HCT116 (cell line): ENCODE results near the gene PDE9A. TPM values are rescaled to one million over a fixed set of nuclear protein-coding genes. Genes with fewer than 3 reads are reported as not detected.

Source experiments
- ATAC-seq: fragments of 200-7000 bp; cut with Tn5 transposase; 2 replicates; pipeline ENCODE4 v1.9.1; 2020; ENCODE audit warnings: mild to moderate bottlenecking, moderate library complexity
- BruUV-seq: library from RNA; stranded (reverse); fragments of 400-500 nt; replicated peaks from 2 replicates; lab custom pipeline; 2021; lab: Mats Ljungman, UMichigan
- CTCF ChIA-PET: fragments of 300-600 bp; sonication (Branson Sonifier 250); formaldehyde crosslinking; loops from one replicate; lab custom pipeline; 2021; ENCODE audit warnings: antibody characterized with exemption; lab: Charles Lee
- POLR2A ChIA-PET: fragments of 300-600, 350-600 bp; sonication (Branson Sonifier 250); formaldehyde crosslinking; loops from one replicate; lab custom pipeline; 2021; ENCODE audit warnings: antibody characterized with exemption; lab: Charles Lee
- RAD21 ChIA-PET, 2 experiments: fragments of 300-600 bp; sonication (Branson Sonifier 250); formaldehyde crosslinking; loops; one replicate each; lab custom pipeline; 2023; ENCODE audit warnings: low total read pairs in 2 of 2; ENCODE audit not compliant: uncharacterized antibody in 2 of 2, unreplicated experiment in 2 of 2, low non-redundant PET in 1 of 2; lab: Charles Lee
- DNase-seq: peaks from one replicate; pipeline ENCODE4 v3.0.0-alpha.2; 2010; ENCODE audit warnings: low read depth, low spot score
- H2AFZ ChIP-seq: fragments of 200-600 bp; shearing (Covaris generic), sonication (generic); 2 replicates; pipeline ENCODE4 v1.6.1; 2017; ENCODE audit warnings: low read depth, mixed run types, mixed read lengths, antibody characterized with exemption, low read length; ENCODE audit not compliant: poor library complexity, severe bottlenecking
- H3K27ac ChIP-seq: 2 replicates; pipeline ENCODE4 v1.5.1; 2012; ENCODE audit warnings: low read depth, low read length
- H3K27me3 ChIP-seq: fragments of 200-600 bp; sonication (generic); 2 replicates; pipeline ENCODE4 v1.6.1; 2016; ENCODE audit warnings: mixed run types, low read length, mixed read lengths; ENCODE audit not compliant: insufficient read depth
- H3K36me3 ChIP-seq, 2 experiments: fragments of 200-500 bp in 1 of 2; fragments of 200-600 bp in 1 of 2; sonication (Bioruptor generic) in 1 of 2; sonication (generic) in 1 of 2; 2 replicates each; pipeline versions ENCODE4 v1.5.1 to v1.6.1; 2014 to 2016; ENCODE audit warnings: low read length in 2 of 2, inconsistent platforms in 1 of 2, mixed read lengths in 1 of 2, mixed run types in 1 of 2; ENCODE audit not compliant: insufficient read depth in 2 of 2, control insufficient read depth in 1 of 2
- H3K4me1 ChIP-seq, 2 experiments: fragments of 200-600 bp in 1 of 2; sonication (generic) in 1 of 2; 2 replicates each; pipeline versions ENCODE4 v1.5.1 to v1.6.1; 2012 to 2017; ENCODE audit warnings: low read length in 2 of 2, inconsistent platforms in 1 of 2, mild to moderate bottlenecking in 1 of 2, mixed read lengths in 1 of 2, mixed run types in 1 of 2, moderate library complexity in 1 of 2; ENCODE audit not compliant: insufficient read depth in 2 of 2, control insufficient read depth in 1 of 2
- H3K4me2 ChIP-seq: fragments of 200-600 bp; sonication (generic); 2 replicates; pipeline ENCODE4 v1.6.1; 2017; ENCODE audit warnings: mixed run types, low read length, mixed read lengths
- H3K4me3 ChIP-seq, 2 experiments: fragments of 200-600 bp in 1 of 2; sonication (generic) in 1 of 2; replicated peaks in 1 of 2; 2 replicates each; pipeline ENCODE4 v1.5.1; 2011 to 2016; ENCODE audit warnings: low read length in 2 of 2, control low read depth in 1 of 2, low read depth in 1 of 2, mild to moderate bottlenecking in 1 of 2, mixed read lengths in 1 of 2, mixed run types in 1 of 2
- H3K79me2 ChIP-seq: fragments of 200-600 bp; sonication (generic); 2 replicates; pipeline ENCODE4 v1.6.1; 2017; ENCODE audit warnings: mild to moderate bottlenecking, mixed run types, low read length, moderate library complexity, mixed read lengths; ENCODE audit not compliant: insufficient read depth
- H3K9ac ChIP-seq: fragments of 200-600 bp; sonication (generic); 2 replicates; pipeline ENCODE4 v1.6.1; 2016; ENCODE audit warnings: low read length, mixed read lengths
- H3K9me2 ChIP-seq: fragments of 200-600 bp; sonication (generic), shearing (Covaris generic); 2 replicates; pipeline ENCODE4 v1.6.1; 2017; ENCODE audit warnings: mixed run types, mild to moderate bottlenecking, moderate library complexity; ENCODE audit not compliant: insufficient read depth
- H3K9me3 ChIP-seq, 2 experiments: fragments of 200-500 bp in 1 of 2; fragments of 200-600 bp in 1 of 2; sonication (Bioruptor generic) in 1 of 2; sonication (generic) in 1 of 2; 2 replicates each; pipeline ENCODE4 v1.6.1; 2014 to 2017; ENCODE audit warnings: low read length in 2 of 2, mixed read lengths in 2 of 2, inconsistent platforms in 1 of 2, low read depth in 1 of 2, mild to moderate bottlenecking in 1 of 2, mixed run types in 1 of 2, moderate library complexity in 1 of 2; ENCODE audit not compliant: control insufficient read depth in 1 of 2, insufficient read depth in 1 of 2
- H4K20me1 ChIP-seq: fragments of 200-600 bp; sonication (generic), shearing (Covaris generic); 2 replicates; pipeline ENCODE4 v1.6.1; 2017; ENCODE audit warnings: mixed run types, mild to moderate bottlenecking, moderate library complexity; ENCODE audit not compliant: insufficient read depth
- CEBPB ChIP-seq: IDR thresholded peaks from 2 replicates; pipeline ENCODE4 v1.6.1; 2012; ENCODE audit warnings: low read depth
- EZH2phosphoT487 ChIP-seq: fragments of 200-600 bp; IDR thresholded peaks from 2 replicates; pipeline ENCODE4 v1.6.1; 2018; ENCODE audit warnings: antibody characterized with exemption, borderline replicate concordance
- MAX ChIP-seq: IDR thresholded peaks from 2 replicates; pipeline ENCODE4 v1.6.1; 2012
- POLR2A ChIP-seq: IDR thresholded peaks from 2 replicates; pipeline ENCODE4 v1.7.0; 2011; ENCODE audit warnings: borderline replicate concordance; ENCODE audit not compliant: insufficient read depth, insufficient read length; ENCODE audit errors: extremely low read depth
- POLR2AphosphoS5 ChIP-seq: IDR thresholded peaks from 2 replicates; pipeline ENCODE4 v1.6.1; 2011; ENCODE audit warnings: mild to moderate bottlenecking, low read depth, low read length, moderate library complexity
- RAD21 ChIP-seq: IDR thresholded peaks from 2 replicates; pipeline ENCODE4 v1.6.1; 2012; ENCODE audit warnings: low read depth, mild to moderate bottlenecking
- SIN3A ChIP-seq: IDR thresholded peaks from 2 replicates; pipeline ENCODE4 v1.6.1; 2012; ENCODE audit warnings: low read depth
- SP1 ChIP-seq: IDR thresholded peaks from 2 replicates; pipeline ENCODE4 v1.6.1; 2012; ENCODE audit warnings: low read depth
- TCF7L2 ChIP-seq: IDR thresholded peaks from 2 replicates; pipeline ENCODE4 v1.7.0; 2011; ENCODE audit warnings: borderline replicate concordance, inconsistent platforms; ENCODE audit not compliant: insufficient read depth, insufficient read length; ENCODE audit errors: extremely low read depth
- YY1 ChIP-seq: IDR thresholded peaks from 2 replicates; pipeline ENCODE4 v1.6.1; 2011; ENCODE audit warnings: low read length, low read depth, moderate library complexity, mild to moderate bottlenecking; ENCODE audit not compliant: insufficient replicate concordance; ENCODE audit errors: extremely low read depth
- ZBTB33 ChIP-seq: IDR thresholded peaks from 2 replicates; pipeline ENCODE4 v1.6.1; 2011; ENCODE audit warnings: mild to moderate bottlenecking, low read length, moderate library complexity; ENCODE audit not compliant: insufficient replicate concordance; ENCODE audit errors: extremely low read depth
- ZFX ChIP-seq: fragments of 450-650 bp; IDR thresholded peaks from 2 replicates; pipeline ENCODE4 v1.6.1; 2017
- intact Hi-C: fragments of 100-400 bp; cut with micrococcal nuclease; formaldehyde crosslinking; loops from 2 replicates; pipeline ENCODE4 v1.10.0; 2022
- total RNA-seq: library from RNA; stranded (reverse); gene quantifications from one replicate; pipeline ENCODE4 v1.2.1, GENCODE V29; 2021; ENCODE audit not compliant: unreplicated experiment

Gene PDE9A
- total RNA-seq, 1 experiment from 2014 or later, result 31.4 TPM

- ATAC-seq, result no peak
These were observed 94.4 kb downstream of the PDE9A start for GRCh38 chr21:42747746-42748351.

DNA sequence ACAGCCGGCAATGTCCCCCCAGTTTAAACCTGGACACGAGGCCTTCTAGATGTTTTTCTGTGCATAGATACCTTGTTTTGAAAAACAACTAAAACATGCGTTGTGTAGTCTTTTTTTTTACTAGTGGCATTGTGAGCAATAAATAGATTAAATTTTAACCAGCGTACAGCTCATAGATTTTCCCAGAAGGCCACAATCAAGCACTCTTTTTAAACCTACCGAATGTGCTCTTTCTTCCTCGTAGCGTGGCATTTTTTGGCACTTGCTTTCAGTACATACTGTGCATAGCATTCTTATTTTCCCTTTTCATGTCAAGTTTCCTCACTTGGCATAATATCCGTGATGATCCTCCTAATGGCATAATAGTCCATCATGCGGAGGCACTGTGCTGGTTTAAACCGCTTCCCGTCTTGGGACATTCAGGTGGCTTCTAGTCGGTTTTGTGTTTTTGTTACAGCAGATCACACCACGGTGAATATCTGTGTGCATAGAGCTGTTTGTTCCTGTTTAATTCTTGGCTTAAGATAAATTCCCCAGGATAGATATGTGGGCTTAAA lies 95.3 kb downstream of the PDE9A start:
- Histone ChIP-seq H3K79me2 (no peaks in the 10 kb centered on the region), H3K4me1 (no peaks in the 10 kb centered on the region), H3K9ac (no peak overlapping the region), H4K20me1 (no peaks in the 10 kb centered on the region), H2AFZ (no peak overlapping the region), H3K27ac (no peak overlapping the region), H3K4me2 (no peak overlapping the region), H3K9me2 (no peaks in the 10 kb centered on the region), H3K27me3 (no peaks in the 10 kb centered on the region), H3K36me3 (no peaks in the 10 kb centered on the region), H3K4me3 (no peak overlapping the region), H3K9me3 (no peaks in the 10 kb centered on the region)
- no peak for ATAC-seq
- CTCF ChIA-PET, result no interaction called here
- intact Hi-C loops, result no loop called here
- no peak for TF ChIP-seq SIN3A
- TF ChIP-seq CEBPB, result no peak
- no peak for TF ChIP-seq EZH2phosphoT487
- TF ChIP-seq TCF7L2, result no peak
- no peak for TF ChIP-seq RAD21
- no peak for TF ChIP-seq YY1
- no peak for TF ChIP-seq SP1
- TF ChIP-seq POLR2AphosphoS5, result no peak
- TF ChIP-seq ZFX, result no peak
- TF ChIP-seq MAX, result no peak
- TF ChIP-seq POLR2A, result no peak
- BruUV-seq, result no TSS peak
- DNase-seq, result no peak
- RAD21 ChIA-PET, result no interaction called here
- POLR2A ChIA-PET, result no interaction called here

More at GRCh38 chr21:42747746-42748351, 94.4 kb downstream of the PDE9A start:
- Histone ChIP-seq H3K9ac (no peak overlapping the region), H3K9me3 (no peaks in the 10 kb centered on the region), H3K79me2 (no peaks in the 10 kb centered on the region), H3K27me3 (no peaks in the 10 kb centered on the region), H3K27ac (no peak overlapping the region), H3K36me3 (no peaks in the 10 kb centered on the region), H3K4me3 (no peak overlapping the region)
- ChIA-PET CTCF (no interaction called here), POLR2A (no interaction called here)
- no TSS peak for BruUV-seq
- DNase-seq, result no peak
- no peak for TF ChIP-seq ZBTB33
- TF ChIP-seq, all 23 proteins: peak for 0
- no peaks in the 10 kb centered on the region for H4K20me1 ChIP-seq
- no peaks in the 10 kb centered on the region for H3K9me2 ChIP-seq
- no peaks in the 10 kb centered on the region for H3K4me1 ChIP-seq
- intact Hi-C loops, result no loop called here
- RAD21 ChIA-PET, result no interaction called here
- H2AFZ ChIP-seq, result no peak overlapping the region
- no peak overlapping the region for H3K4me2 ChIP-seq
